Measurements from ENCODE around the gene NPLOC4.

DNA sequence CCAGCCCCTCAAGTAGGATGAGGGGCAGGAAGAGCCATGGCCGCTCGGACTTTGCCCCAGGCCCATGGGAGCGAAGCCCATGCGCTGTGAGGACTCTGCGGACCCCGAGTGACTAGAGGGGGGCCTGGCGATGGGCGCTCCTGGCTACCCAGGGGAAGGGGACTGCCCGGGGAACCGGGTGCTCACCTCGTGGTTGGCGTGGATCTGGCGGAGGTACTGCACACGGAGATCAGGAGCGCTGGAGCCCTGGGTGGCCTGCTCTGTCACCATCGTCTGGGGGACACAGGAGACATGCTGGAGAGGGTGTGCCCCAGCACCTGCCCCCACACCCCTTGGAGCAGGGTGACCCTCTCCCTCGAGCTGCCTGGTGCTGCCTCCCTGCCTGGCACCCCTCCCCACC lies 95.8 kb downstream of the NPLOC4 start:
- TF ChIP-seq CTCF (IDR thresholded peaks at IDR 0.05): no peak
- no peak for TF ChIP-seq POLR2A (IDR thresholded peaks at IDR 0.05)

Data from thyroid gland (tissue), 4 donors.